GM21737 (cell line): ENCODE measurements around the gene ROBO4.

ENCODE experiments used
- ATAC-seq: cut with Tn5 transposase; IDR thresholded peaks from one replicate; pipeline ENCODE4 v1.9.1; 2021; ENCODE audit warnings: mild to moderate bottlenecking, moderate library complexity; ENCODE audit not compliant: unreplicated experiment

Gene ROBO4

DNA sequence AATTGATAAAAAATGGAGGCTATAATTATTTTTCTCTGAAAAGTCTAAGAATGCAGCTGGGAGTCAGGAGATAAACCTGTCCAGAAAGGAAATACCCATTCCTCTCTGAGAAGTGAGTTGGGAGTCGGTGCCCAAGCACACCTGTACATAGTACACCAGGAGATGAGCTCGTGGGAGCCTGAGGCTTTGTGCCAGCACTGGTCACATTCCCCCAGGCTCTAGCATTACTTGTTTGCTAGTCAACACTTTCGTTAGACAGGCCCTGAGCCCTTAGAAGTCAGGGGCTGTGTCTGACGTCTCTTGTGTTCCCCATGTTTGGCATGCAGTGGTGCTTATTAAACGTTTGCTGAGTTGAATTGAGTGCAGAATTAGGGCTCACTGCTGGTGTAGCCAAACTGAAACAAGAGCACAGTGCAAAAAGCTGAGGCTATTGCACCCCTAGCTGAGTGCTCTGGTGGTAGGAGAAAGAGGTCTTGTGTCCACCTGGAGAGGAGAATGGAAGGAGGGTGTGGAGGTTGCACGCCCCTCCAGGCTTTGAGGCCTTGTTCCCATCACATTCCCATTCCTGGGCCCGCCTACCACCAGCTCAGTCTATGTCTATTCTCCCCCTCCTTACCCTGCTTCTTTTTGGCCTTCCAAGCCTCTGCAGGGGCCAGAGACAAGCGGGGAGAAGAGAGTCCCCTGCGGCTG, 6.8 kb downstream of the ROBO4 start:
- ATAC-seq = no peak

DNA sequence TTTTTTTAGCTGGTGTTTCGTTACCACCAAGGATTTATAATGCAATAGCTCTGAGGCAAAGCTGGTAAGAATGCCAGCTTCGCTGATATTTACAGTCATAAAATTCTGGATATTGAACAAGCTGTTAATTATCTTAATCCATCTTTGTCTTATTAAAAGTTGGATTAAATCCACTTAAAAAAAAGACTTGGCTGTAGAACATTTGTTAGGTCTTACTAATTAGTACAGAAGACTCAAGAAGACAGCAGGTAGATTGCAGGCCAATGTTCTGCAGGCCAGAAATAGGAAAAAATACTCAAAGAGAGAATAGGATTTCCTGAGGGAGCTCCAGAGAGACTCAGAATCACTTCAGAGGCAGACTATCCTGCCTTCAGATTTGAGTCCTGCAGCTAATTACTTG, 7.5 kb downstream of the ROBO4 start:
- ATAC-seq = no peak

DNA sequence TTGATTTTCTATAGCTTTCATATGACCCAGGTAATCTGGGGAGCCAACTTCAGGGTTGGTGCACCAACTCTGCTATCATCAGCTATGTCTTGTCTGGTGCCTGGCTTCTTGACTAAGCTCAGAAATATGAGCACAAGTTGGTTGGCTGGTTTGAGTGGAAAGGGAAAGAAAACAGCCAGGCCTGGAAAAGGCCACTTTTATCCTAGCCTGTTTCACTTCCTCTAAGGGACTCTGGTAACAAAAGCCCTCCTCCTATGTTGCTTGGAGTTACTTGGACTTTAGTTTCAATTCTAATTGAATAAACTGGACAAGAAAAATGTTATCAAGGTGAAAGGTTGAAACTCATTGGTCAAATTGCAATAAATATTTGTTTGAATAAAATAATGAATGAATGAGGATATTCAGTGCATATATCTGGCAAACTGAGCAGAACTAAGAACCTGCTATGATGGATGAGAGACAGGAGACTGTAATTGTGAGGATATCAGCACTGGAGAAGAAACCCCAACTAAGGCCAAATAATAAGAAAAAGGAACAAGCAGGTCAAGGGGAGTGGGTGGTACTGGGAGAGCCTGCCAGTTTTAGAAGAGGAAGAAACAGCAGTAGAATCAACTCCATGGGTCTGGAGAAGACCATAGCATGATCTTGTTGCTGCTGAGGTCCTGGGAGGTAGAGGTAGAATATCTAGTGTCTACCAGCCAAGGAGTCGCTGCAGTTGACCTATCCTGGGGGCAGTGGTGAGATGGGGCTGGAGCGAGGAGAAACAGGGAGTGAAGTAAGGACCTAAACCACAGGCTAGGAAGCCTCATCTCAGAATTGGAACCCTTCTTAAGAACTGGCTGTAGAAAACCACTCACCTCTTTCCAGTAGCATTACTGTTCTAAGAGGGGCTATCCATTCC, 8.2 kb downstream of the ROBO4 start:
- ATAC-seq = no peak

DNA sequence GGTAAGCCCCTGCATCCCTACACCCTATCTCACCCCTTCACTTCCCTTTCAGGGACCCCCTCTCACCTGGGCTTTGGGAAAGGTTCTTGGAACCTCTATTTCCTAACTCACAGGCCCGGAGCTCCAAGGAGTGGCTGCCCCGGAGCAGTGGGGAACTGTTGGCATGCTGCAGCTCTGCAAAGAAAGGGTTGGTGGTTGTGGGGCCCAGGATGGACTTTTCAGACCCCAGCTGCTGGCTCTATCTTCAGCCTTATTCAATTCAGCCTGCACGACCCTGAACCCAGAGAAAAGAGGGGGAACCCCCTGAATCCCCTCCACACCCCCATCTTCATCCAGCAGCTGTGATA, 10.0 kb downstream of the ROBO4 start:
- ATAC-seq = no peak

DNA sequence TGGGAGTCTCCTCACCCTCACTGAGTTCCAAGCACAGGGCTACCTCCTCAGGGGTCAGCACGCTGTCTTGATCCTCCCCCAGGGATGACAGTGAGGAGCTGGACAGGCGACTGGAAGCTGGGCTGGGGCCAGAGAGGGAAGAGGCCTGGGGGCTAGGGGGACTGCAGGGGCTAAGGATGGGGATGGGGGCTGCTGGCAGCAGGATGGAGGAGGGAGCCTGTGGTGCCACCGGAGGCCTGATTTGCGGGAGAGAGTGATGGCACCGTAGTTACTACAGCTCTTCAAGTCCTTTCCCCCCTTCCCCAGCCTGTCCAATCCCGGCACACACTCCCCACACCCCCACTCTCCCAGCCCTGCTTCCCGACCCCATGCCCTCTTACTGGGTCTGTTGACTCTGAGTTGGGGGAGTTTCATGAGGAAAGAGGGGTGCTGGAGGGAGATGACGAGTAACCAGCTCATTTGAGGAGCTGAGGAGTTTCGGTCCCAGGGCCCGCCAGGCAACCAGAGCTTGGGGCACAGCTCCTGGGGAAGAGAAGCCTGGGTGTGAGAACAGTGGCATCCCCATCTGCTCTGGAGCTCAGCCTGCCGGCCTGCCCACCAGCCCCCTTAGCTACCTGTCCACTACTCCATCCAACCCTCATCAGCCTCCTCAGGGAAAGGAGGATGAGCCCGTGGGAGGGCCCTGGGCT, 10.5 kb downstream of the ROBO4 start:
- no peak for ATAC-seq

DNA sequence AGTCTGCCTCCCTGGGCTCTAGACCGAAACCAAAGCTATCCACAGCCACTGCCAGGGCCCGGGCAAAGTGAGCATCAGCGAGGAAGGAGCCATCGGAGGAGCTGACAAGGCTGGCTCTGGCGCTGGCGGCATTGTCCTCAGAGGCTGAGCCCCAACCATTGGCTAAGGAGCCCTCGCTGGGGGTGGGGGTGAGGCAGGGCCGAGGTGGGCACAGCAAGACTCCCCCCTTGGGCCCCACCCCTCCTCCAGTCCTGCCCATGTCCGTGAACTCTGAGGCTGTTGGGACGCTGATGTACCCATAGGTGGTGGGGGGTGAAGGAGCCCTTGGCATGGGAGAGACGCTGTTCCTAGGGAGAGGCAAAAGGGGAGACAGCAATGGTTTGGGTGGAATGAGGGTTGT, 11.2 kb downstream of the ROBO4 start:
- ATAC-seq = no peak

DNA sequence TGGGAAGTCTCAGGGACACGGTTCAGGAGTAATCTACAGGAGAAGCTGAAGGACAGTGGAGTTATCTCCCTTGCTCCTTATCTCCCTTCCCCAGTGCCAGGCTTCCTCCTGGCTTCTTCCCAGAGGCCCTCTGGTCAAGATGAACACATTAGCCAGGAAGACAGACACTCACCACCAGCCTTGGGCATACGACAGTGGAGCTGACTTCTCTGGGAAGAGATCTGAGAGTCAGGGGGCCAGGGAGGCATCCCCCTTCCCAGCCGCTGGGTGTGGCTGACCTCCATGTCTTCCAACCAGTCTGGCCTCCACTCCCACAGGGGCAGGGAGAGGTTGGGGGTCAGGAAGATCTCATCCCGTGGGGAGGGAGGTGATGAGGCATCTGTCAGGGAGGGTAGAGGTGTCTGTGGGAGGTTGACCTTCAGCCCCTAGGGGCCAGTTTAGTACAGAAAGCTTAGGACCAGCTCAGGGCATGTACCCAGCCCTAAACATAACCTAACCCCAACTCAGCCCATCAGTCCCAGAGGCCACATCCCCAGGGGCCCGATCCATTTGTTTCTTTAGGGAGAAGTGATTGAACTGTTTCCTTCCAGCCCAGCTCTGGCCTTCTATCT, 12.7 kb downstream of the ROBO4 start:
- no peak for ATAC-seq

DNA sequence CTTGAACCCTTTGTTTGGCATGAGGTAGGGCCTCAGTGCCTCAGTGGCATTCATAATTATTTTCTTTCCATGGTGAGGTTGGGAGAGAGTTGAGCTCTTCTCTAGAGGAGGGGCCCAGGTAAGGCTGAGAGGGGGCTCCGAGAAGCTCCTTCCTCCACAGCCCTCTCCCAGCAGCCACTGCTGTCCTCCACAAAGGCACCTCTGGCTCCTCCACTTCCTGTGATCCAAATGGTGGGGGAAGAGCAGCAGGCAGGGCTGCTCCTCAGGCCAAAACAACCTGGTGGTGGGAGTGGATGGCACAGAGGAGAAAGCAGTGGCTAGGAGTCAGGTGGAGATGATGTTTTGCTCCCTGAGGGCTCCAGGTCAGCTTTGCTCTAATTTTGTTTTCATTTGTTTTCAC, 13.3 kb downstream of the ROBO4 start:
- no peak for ATAC-seq

DNA sequence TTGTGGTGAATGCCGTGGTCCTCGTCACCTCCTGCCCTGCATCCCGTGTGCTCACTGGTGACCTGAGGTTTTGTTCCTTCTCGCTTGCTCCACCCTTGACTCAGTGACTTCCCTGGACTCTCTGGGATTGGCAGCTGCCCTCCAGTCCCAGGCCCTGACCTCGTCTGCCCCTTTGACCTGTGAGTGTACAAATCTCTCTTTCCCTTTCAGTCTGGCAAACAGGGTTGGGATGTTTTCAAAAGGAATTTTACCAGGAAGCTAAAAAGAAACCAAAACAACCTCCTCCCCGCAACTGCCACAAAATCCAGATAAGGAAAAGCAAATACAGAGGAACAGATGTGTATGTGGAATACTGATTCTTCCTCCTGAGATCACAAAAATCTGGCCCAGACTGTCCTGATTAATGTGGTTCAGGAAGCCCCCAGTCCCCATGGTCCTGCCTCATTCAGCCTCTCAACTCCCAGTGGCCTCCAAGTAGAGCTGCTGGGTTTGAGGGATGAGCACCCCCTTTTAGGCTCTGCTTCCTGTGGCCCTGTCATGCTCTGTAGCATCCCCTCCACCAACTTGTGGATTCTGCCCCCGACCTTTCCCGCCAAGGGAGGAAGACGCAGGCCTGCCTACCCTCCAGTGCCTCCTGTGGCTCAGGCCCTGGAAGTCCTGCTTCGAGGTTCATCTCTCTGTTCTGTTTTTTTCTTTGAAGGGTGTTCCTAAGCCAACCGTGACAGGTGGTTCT, 15.2 kb downstream of the ROBO4 start:
- no peak for ATAC-seq

DNA sequence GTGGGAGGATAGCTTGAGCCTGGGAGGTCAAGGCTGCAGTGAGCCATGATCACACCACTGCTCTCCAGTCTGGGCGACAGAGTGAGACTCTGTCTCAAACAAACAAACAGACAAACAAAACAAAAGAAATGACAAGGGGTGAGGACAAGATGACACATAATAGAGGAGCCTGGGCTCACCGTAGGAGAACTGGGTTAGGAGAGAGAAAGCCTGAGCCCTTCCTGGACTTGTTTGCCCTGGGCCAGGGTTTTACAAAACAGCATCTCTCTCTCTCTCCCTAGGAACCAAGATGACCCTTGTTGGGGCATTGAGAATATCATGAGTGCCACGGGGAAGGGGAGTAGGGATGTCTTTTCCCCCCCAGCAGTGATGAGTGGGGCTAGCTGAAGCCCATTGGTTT, 16.7 kb downstream of the ROBO4 start:
- ATAC-seq = no peak

DNA sequence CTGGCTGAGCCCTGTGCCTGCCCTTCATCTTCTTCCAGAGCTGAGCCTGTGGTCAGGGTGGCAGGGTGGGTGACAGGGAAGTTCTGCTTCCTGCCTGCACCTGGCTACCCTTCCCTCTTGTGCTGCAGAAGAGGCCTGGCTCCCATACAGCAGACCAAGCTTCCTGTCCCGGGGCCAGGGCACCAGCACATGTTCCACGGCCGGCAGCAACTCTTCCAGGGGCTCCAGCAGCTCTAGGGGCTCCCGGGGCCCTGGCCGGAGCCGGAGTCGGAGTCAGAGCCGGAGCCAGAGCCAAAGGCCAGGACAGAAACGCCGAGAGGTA, 17.4 kb downstream of the ROBO4 start:
- no peak for ATAC-seq

DNA sequence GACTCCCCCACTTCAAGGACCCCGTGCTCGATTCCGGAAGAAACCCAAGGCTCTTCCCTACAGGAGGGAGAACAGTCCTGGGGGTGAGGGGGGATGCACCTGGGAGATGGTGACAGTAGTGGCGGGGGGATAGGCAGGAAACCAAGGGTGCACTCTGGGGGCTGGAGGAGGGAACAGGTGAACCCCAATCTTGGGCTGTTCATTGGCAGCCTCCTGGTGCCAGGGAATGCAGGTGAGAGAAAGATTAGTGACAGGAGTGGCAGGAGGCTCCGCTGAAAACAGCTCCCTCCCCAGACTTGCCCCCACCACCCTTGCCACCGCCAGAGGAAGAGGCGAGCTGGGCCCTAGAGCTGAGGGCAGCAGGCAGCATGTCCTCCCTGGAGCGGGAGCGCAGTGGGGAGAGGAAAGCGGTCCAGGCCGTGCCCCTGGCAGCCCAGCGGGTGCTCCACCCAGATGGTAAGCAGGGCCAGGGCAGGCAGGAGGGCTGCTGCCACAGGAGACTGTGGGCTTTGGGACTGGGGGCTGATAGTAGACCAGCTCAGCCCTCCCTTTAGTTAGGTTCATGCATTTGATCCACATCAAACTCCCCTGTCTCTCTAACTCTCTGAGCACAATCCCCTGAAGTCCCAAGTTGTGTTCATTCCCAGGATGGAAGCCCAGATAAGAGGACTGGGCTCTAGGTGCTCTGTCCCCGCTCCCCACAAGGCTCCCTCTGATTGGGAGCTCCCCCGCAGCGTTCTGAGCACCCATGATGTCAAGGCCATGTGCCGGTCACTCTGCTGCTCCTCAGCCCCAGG, 18.0 kb downstream of the ROBO4 start:
- ATAC-seq = no peak

DNA sequence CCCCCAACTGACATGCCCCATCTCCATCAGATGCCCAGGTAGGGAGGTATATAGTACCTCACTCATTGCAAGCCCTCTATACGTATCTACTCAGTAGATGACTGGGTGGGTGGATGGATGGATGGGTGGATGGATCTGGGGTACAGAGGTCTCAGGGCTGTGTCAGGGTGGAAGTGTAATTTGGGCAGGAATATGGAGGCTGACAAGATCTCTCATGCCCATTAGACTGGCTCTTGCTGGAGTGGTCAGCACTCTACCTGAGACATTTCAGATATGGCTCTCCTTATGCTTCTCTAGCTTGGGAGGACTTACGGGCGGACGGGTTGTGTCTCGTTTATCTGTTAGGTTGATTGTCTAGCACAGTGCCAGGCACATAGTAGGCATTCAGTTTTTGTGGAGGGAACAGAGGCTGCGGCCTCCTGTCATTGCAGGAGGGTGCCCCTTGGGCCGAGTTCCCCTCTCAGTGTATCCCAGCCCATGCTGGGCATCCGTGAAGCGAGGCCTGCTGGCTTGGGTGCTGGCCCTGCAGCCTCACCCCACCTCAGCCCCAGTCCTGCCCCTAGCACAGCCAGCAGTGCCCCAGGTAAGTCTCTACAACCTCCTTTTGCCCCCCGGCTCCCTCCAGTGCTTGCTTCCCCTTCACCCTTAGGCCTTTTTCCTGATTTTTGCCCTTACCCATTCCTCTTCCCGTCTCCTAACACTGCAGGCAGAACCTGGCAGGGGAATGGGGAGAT, 18.7 kb downstream of the ROBO4 start:
- no peak for ATAC-seq

DNA sequence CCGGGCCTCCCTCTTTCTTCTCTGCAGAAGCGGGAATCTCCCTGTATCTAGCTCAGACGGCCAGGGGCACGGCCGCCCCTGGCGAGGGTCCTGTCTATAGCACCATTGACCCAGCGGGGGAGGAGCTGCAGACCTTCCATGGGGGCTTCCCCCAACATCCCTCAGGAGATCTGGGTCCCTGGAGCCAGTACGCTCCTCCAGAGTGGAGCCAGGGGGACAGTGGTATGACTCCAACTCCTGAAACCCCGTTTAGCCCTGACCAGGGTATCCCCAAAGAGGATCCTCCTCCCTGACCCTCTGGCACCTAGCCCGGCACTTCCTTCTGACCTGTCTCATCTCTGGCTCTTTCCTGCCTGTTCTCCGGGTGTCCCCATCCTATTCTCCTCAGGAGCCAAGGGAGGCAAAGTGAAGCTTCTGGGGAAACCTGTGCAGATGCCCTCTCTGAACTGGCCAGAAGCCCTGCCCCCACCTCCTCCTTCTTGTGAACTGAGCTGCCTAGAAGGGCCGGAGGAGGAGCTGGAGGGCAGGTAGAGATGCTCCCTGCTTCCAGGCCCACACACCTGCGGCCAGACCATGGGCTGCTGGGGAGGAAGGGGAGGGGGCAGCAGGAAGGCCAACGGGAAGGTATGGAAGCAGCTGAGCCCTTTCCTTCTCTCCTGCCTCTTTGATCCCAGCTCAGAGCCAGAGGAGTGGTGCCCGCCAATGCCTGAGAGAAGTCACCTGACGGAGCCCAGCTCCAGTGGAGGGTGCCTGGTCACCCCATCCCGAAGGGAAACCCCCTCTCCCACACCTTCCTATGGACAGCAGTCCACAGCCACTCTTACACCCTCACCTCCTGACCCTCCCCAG, 19.5 kb downstream of the ROBO4 start:
- no peak for ATAC-seq

DNA sequence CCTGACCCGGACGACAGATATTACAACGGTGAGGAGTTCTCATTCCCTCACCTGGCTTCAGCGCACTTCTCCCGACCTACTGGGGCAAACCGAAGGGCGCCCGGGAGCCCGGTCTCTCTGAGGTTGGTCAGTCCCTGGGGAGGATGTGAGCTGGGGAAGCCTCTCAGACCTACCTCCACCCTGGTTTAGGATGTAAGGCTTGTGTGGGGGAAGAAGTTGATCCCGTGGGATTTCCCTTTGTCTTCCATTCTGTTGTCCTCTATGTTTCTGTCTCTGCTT, 20.1 kb downstream of the ROBO4 start:
- no peak for ATAC-seq

DNA sequence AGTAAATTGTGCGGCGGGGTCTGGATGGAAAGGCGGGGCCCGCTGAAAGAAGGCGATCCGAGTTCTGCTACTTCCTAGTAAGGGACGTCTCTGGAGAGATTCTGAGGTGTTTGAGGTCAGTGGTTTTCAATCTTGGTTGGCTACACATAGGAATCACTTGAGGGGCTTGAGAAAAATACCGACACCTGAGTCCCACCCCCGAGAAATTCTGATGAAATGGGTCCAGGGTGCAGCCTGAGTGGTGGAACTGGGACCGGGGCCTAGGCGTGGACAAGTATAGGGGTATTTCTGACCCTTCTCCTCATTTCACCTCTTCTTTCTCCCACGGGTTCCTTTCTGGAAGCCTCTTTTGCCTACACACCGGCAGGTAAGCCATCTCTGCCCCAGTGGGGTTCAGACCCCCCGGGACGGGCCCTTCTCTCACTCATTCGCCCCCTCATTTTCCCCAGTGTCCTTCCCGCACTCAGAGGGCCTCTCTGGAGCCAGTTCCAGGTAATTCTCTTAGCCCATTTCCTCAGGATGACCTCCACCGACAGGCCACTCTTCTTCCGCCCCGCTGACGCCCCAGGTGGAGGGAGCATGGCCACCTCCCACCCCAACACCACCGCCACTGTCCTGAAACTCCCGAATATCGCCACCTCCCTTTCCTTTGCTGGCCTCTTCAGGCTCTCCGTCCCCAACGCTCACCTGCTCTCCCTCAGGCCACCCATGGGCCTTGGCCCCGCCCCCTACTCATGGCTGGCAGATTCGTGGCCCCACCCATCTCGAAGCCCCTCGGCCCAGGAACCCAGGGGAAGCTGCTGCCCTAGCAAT, 20.6 kb downstream of the ROBO4 start:
- ATAC-seq = no peak

DNA sequence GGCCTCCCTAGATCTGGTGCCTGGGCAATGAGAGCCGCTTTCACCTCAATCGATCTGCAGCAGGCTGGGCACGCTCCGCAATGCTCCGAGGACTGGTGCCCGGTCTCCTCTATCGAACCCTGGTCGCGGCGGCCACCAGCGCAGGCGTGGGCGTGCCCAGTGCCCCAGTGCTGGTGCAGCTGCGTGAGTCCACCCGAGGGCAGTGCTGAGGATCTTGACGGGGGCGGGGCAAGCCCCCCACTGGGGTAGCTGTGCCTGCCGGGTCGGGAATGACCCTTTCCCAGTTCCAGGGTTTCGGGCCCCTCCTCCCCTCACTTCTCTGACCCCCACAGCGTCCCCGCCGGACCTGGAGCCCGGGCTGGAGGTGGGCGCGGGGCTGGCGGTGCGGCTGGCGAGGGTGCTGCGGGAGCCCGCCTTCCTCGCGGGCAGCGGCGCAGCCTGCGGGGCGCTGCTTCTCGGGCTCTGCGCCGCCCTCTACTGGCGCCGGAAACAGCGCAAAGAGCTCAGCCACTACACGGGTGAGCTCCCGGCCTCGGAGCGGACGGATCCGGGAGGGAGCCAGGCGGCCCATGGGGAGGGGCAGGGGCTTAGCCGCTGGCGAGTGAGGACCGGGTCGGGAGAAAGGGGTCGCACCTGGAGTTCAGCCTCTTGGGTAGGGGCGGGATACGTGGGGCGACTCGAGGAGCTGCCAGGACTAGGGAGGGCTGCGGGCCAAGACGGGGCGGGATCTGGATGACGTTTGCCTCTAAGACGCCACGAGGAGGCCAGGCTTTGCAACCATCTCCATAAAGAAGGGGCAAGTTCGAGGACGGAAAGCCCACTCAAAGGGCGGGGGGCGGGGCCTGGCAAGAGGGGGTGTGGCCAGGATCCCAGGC, 21.5 kb downstream of the ROBO4 start:
- peak; percentile 95 for ATAC-seq
